ENCODE measurements around the gene GGN.

- peak; percentile 94 for TF ChIP-seq YY1 (IDR thresholded peaks at IDR 0.05; ENCODE audit: insufficient read depth, insufficient read length)
- TF ChIP-seq ZNF274 (IDR thresholded peaks at IDR 0.05; ENCODE audit: low read depth, low read length), result no peak
- no peak for TF ChIP-seq SUZ12 (IDR thresholded peaks at IDR 0.05; ENCODE audit: extremely low read depth, insufficient read depth, insufficient read length)
Observed at GRCh38 chr19:38374332-38375097, 13.3 kb downstream of the GGN start, which contains the start of gene PSMD8.
